Loucy (cell line): ENCODE results near the gene COX6B2.

Source experiments
- H2AFZ ChIP-seq: fragments of 200-600 bp; sonication (generic); 2 replicates; pipeline ENCODE4 v1.6.0; 2016; ENCODE audit warnings: antibody characterized with exemption, mild to moderate bottlenecking, low read length, moderate library complexity
- H3F3A ChIP-seq: fragments of 200-600 bp; 2 replicates; pipeline ENCODE4 v1.6.0; 2016; ENCODE audit warnings: antibody characterized with exemption, low read depth, mild to moderate bottlenecking
- H3K27me3 ChIP-seq: fragments of 200-600 bp; sonication (generic); 2 replicates; pipeline ENCODE4 v1.6.1; 2014; ENCODE audit warnings: low read length, mild to moderate bottlenecking; ENCODE audit not compliant: insufficient read depth, poor library complexity, severe bottlenecking
- H3K36me3 ChIP-seq: fragments of 200-600 bp; sonication (generic); 2 replicates; pipeline ENCODE4 v1.6.1; 2016; ENCODE audit warnings: low read length; ENCODE audit not compliant: insufficient read depth
- H3K4me1 ChIP-seq: fragments of 200-600 bp; sonication (generic); 2 replicates; pipeline ENCODE4 v1.5.1; 2014; ENCODE audit warnings: low read length, mild to moderate bottlenecking; ENCODE audit not compliant: insufficient read depth, poor library complexity, severe bottlenecking
- H3K4me2 ChIP-seq: fragments of 200-600 bp; sonication (generic); 2 replicates; pipeline ENCODE4 v1.6.0; 2014; ENCODE audit warnings: antibody characterized with exemption, low read length, low read depth, mild to moderate bottlenecking; ENCODE audit not compliant: poor library complexity, severe bottlenecking
- H3K4me3 ChIP-seq: fragments of 200-600 bp; sonication (generic); 2 replicates; pipeline ENCODE4 v1.5.1; 2014; ENCODE audit warnings: low read length, mild to moderate bottlenecking, mixed read lengths; ENCODE audit not compliant: poor library complexity, severe bottlenecking
- H3K79me2 ChIP-seq: fragments of 200-600 bp; sonication (generic); 2 replicates; pipeline ENCODE4 v1.6.1; 2014; ENCODE audit warnings: low read length; ENCODE audit not compliant: insufficient read depth
- H3K9ac ChIP-seq: fragments of 200-600 bp; sonication (generic); 2 replicates; pipeline ENCODE4 v1.6.0; 2014; ENCODE audit warnings: mild to moderate bottlenecking, low read depth, low read length, moderate library complexity; ENCODE audit not compliant: poor library complexity, severe bottlenecking
- H3K9me2 ChIP-seq: fragments of 200-600 bp; sonication (generic); replicated peaks from 2 replicates; pipeline ENCODE4 v1.6.1; 2016; ENCODE audit warnings: low read depth, low read length, mixed read lengths
- H3K9me3 ChIP-seq: fragments of 200-600 bp; sonication (generic); 2 replicates; pipeline ENCODE4 v1.6.1; 2014; ENCODE audit warnings: mild to moderate bottlenecking, antibody characterized with exemption, low read length, low read depth; ENCODE audit not compliant: insufficient read depth
- H4K20me1 ChIP-seq: fragments of 200-600 bp; sonication (generic); 2 replicates; pipeline ENCODE4 v1.6.0; 2014; ENCODE audit warnings: antibody characterized with exemption, low read length, mild to moderate bottlenecking; ENCODE audit not compliant: insufficient read depth, poor library complexity, severe bottlenecking
- CTCF ChIP-seq: fragments of 200-600 bp; sonication (generic); conservative IDR thresholded peaks from 2 replicates; pipeline ENCODE4 v1.5.1; 2014; ENCODE audit warnings: mild to moderate bottlenecking, antibody characterized with exemption, low read length
- EZH2phosphoT487 ChIP-seq: fragments of 200-600 bp; IDR thresholded peaks from 2 replicates; pipeline ENCODE4 v1.6.1; 2018; ENCODE audit warnings: antibody characterized with exemption, mild to moderate bottlenecking, moderate library complexity, borderline replicate concordance

Gene COX6B2

GRCh38 chr19:55383279-55384130, 29.0 kb upstream of the COX6B2 start:
- Histone ChIP-seq H3F3A (no peaks in the 10 kb centered on the region), H3K36me3 (peaks cover 13% of the 10 kb centered on the region; the same call in 1 of the 2 replicates), H3K9me2 (no peaks in the 10 kb centered on the region), H3K9ac (peak overlapping the region; percentile 84), H3K4me3 (peak overlapping the region; percentile 100), H3K4me2 (peak overlapping the region; percentile 91), H4K20me1 (peaks cover 27% of the 10 kb centered on the region), H3K4me1 (peaks cover 40% of the 10 kb centered on the region), H3K79me2 (peaks cover 42% of the 10 kb centered on the region), H3K9me3 (no peaks in the 10 kb centered on the region), H3K27me3 (no peaks in the 10 kb centered on the region), H2AFZ (peak overlapping the region; percentile 82)
- TF ChIP-seq EZH2phosphoT487 (no peak), CTCF (no peak)

GRCh38 chr19:55382522-55383054, 28.1 kb upstream of the COX6B2 start:
- Histone ChIP-seq H3K9me2 (no peaks in the 10 kb centered on the region), H2AFZ (no peak overlapping the region), H3K9ac (peak overlapping the region; percentile 84), H3K36me3 (peaks cover 4% of the 10 kb centered on the region; the same call in 1 of the 2 replicates), H3K4me1 (peaks cover 31% of the 10 kb centered on the region), H3K4me2 (peak overlapping the region; percentile 91), H3K9me3 (no peaks in the 10 kb centered on the region), H4K20me1 (peaks cover 18% of the 10 kb centered on the region), H3K79me2 (peaks cover 32% of the 10 kb centered on the region), H3F3A (no peaks in the 10 kb centered on the region), H3K4me3 (peak overlapping the region; percentile 77), H3K27me3 (no peaks in the 10 kb centered on the region)
- no peak for TF ChIP-seq EZH2phosphoT487
- TF ChIP-seq CTCF: no peak

- Histone ChIP-seq H2AFZ (no peak overlapping the region), H3K27me3 (no peaks in the 10 kb centered on the region), H3K9me2 (no peaks in the 10 kb centered on the region), H4K20me1 (peaks cover 12% of the 10 kb centered on the region), H3K4me1 (peaks cover 25% of the 10 kb centered on the region), H3K4me3 (no peak overlapping the region), H3K36me3 (no peaks in the 10 kb centered on the region), H3K4me2 (peak overlapping the region; percentile 91), H3K9me3 (no peaks in the 10 kb centered on the region), H3K79me2 (peaks cover 27% of the 10 kb centered on the region), H3K9ac (no peak overlapping the region), H3F3A (no peaks in the 10 kb centered on the region)
- TF ChIP-seq EZH2phosphoT487 (no peak), CTCF (no peak)
These were observed 27.5 kb upstream of the COX6B2 start for GRCh38 chr19:55382013-55382412.
